HG03060 (cell line): ENCODE data around the gene VIM.

Source experiments
- ATAC-seq: cut with Tn5 transposase; IDR thresholded peaks from one replicate; pipeline ENCODE4 v1.9.1; 2021; ENCODE audit warnings: low read depth, moderate number of reproducible peaks; ENCODE audit not compliant: unreplicated experiment

Gene VIM

GRCh38 chr10:17229967-17230682 is 2.1 kb downstream of the VIM start:
- peak; percentile 26 for ATAC-seq

- ATAC-seq: no peak
Observed at GRCh38 chr10:17231788-17232187, 3.7 kb downstream of the VIM start.

GRCh38 chr10:17232276-17232960 is 4.4 kb downstream of the VIM start:
- no peak for ATAC-seq

GRCh38 chr10:17233286-17233991 is 5.4 kb downstream of the VIM start:
- ATAC-seq: no peak

GRCh38 chr10:17234431-17234945 is 6.4 kb downstream of the VIM start:
- ATAC-seq: no peak

- ATAC-seq: no peak
Observed at GRCh38 chr10:17235136-17235535, 7.1 kb downstream of the VIM start.

GRCh38 chr10:17236468-17237148 is 8.6 kb downstream of the VIM start:
- no peak for ATAC-seq

GRCh38 chr10:17237149-17237527 is 9.1 kb downstream of the VIM start:
- no peak for ATAC-seq

GRCh38 chr10:17237915-17238444 is 9.9 kb downstream of the VIM start:
- no peak for ATAC-seq

GRCh38 chr10:17238445-17239291 is 10.6 kb downstream of the VIM start:
- no peak for ATAC-seq

- no peak for ATAC-seq
Observed at GRCh38 chr10:17239345-17240085, 11.5 kb downstream of the VIM start.

- ATAC-seq: no peak
Observed at GRCh38 chr10:17240096-17240495, 12.1 kb downstream of the VIM start.

- ATAC-seq: no peak
Observed at GRCh38 chr10:17240616-17241015, 12.6 kb downstream of the VIM start.

- ATAC-seq: no peak
Observed at GRCh38 chr10:17241611-17242333, 13.7 kb downstream of the VIM start.

GRCh38 chr10:17244700-17245365 is 16.8 kb downstream of the VIM start:
- no peak for ATAC-seq

GRCh38 chr10:17247210-17247609 is 19.2 kb downstream of the VIM start:
- no peak for ATAC-seq

- no peak for ATAC-seq
Observed at GRCh38 chr10:17248964-17249363, 20.9 kb downstream of the VIM start.

- no peak for ATAC-seq
Observed at GRCh38 chr10:17249820-17250219, 21.8 kb downstream of the VIM start.
